HCT116 (cell line): ENCODE data around the gene CAV2.

Experiments used
- CTCF ChIP-seq, 3 experiments: fragments of 200-600 bp in 1 of 3; sonication (generic) in 1 of 3; IDR thresholded peaks in 2 of 3; conservative IDR thresholded peaks in 1 of 3; 2 replicates each; pipeline ENCODE4 v1.5.1; 2012 to 2017; ENCODE audit warnings: low read depth in 2 of 3, low read length in 2 of 3, antibody characterized with exemption in 1 of 3, borderline replicate concordance in 1 of 3, control low read depth in 1 of 3, mild to moderate bottlenecking in 1 of 3, mixed read lengths in 1 of 3, mixed run types in 1 of 3, moderate library complexity in 1 of 3; ENCODE audit not compliant: insufficient read depth in 1 of 3
- EGR1 ChIP-seq: IDR thresholded peaks from 2 replicates; pipeline ENCODE4 v1.6.1; 2012; ENCODE audit warnings: low read depth
- JUND ChIP-seq: IDR thresholded peaks from 2 replicates; pipeline ENCODE4 v1.6.1; 2012
- POLR2A ChIP-seq: IDR thresholded peaks from 2 replicates; pipeline ENCODE4 v1.7.0; 2011; ENCODE audit warnings: borderline replicate concordance; ENCODE audit not compliant: insufficient read depth, insufficient read length; ENCODE audit errors: extremely low read depth
- POLR2AphosphoS5 ChIP-seq: IDR thresholded peaks from 2 replicates; pipeline ENCODE4 v1.6.1; 2011; ENCODE audit warnings: mild to moderate bottlenecking, low read depth, low read length, moderate library complexity

DNA sequence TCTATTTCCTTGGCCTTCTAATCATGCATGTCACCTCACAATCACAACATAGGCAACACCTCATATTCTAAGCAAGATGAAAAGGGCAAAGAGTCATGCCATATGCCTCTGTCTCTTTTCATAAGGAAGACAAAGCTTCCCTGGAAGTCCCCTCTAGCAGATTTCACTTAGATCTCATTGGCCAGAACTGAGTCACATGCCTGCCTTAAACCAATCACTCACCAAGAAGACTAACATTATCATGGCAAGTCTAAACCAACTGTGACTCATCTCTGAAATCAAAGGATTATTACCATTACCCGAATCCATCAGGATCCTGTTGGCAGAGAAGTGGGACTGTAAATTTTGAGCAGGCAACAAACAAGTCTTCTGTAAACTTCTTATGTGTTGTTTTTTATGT is 53.1 kb downstream of the CAV2 start:
- TF ChIP-seq JUND (no peak), EGR1 (no peak), POLR2AphosphoS5 (no peak), CTCF (IDR thresholded peaks at IDR 0.05 in 2 of 3, conservative IDR thresholded peaks at IDR 0.05 in 1 of 3; ENCODE audit: borderline replicate concordance in 1 of 3, insufficient read depth in 1 of 3, low read depth in 2 of 3, low read length in 2 of 3) (no peak), POLR2A (no peak)
